H1 (cell line): ENCODE measurements around the gene KSR2. TPM values are rescaled to one million over a fixed set of nuclear protein-coding genes. Genes with fewer than 3 reads are reported as not detected.

Experiments
- CTCF ChIA-PET: fragments of 300-600 bp; sonication (Branson Sonifier 250); formaldehyde crosslinking; loops from one replicate; lab custom pipeline; 2021; ENCODE audit not compliant: partially characterized antibody; lab: Charles Lee
- POLR2A ChIA-PET: fragments of 300-600 bp; sonication (Branson Sonifier 250); formaldehyde crosslinking; loops from one replicate; lab custom pipeline; 2021; ENCODE audit warnings: inconsistent platforms; ENCODE audit not compliant: partially characterized antibody; lab: Charles Lee
- DNase-seq, 2 experiments: peaks; one replicate each; pipeline versions ENCODE4 v3.0.0 to v3.0.0-alpha.2; 2010 to 2022; ENCODE audit warnings: low spot score in 2 of 2, low read depth in 1 of 2, mixed read lengths in 1 of 2
- FAIRE-seq: peaks from 2 replicates; lab custom pipeline; 2011; peaks lifted over from hg19 to GRCh38; lab: Jason Lieb, UNC
- H2AFZ ChIP-seq: 2 replicates; pipeline ENCODE4 v1.8.1; 2012; ENCODE audit warnings: low read length, inconsistent platforms
- H2AK5ac ChIP-seq: 2 replicates; pipeline ENCODE4 v1.6.1; 2013; ENCODE audit warnings: low read depth, low read length
- H2BK120ac ChIP-seq: replicated peaks from 2 replicates; pipeline ENCODE3; 2013; ENCODE audit warnings: low read depth, low read length, inconsistent platforms
- H2BK12ac ChIP-seq: 2 replicates; pipeline ENCODE4 v1.6.1; 2013; ENCODE audit warnings: low read depth, low read length
- H2BK15ac ChIP-seq: 2 replicates; pipeline ENCODE4 v1.6.1; 2013; ENCODE audit warnings: low read length
- H2BK20ac ChIP-seq: 2 replicates; pipeline ENCODE4 v1.6.1; 2013; ENCODE audit warnings: low read length
- H2BK5ac ChIP-seq: 2 replicates; pipeline ENCODE4 v1.6.1; 2013; ENCODE audit warnings: low read depth, low read length
- H3K14ac ChIP-seq: 2 replicates; pipeline ENCODE4 v1.6.1; 2013; ENCODE audit warnings: inconsistent platforms; ENCODE audit not compliant: insufficient read length
- H3K18ac ChIP-seq: 2 replicates; pipeline ENCODE4 v1.6.1; 2013; ENCODE audit warnings: low read length; ENCODE audit errors: extremely low read depth
- H3K23ac ChIP-seq: 2 replicates; pipeline ENCODE4 v1.6.1; 2013; ENCODE audit warnings: inconsistent platforms; ENCODE audit not compliant: insufficient read length
- H3K23me2 ChIP-seq: 2 replicates; pipeline ENCODE4 v1.6.1; 2013; ENCODE audit warnings: low read depth, low read length
- H3K27ac ChIP-seq: 2 replicates; pipeline ENCODE4 v1.6.1; 2011; ENCODE audit warnings: low read depth, low read length, inconsistent platforms
- H3K27me3 ChIP-seq, 4 experiments: replicated peaks in 1 of 4; 1 replicate in 1 of 4; 2 replicates in 3 of 4; pipeline versions ENCODE4 v1.6.1 to v1.8.1; 2011 to 2013; ENCODE audit warnings: low read length in 3 of 4, mild to moderate bottlenecking in 3 of 4, inconsistent platforms in 2 of 4, mixed read lengths in 2 of 4, moderate library complexity in 1 of 4; ENCODE audit not compliant: control insufficient read depth in 3 of 4, insufficient read depth in 3 of 4; ENCODE audit errors: extremely low read depth in 1 of 4
- H3K36me3 ChIP-seq, 4 experiments: 2 replicates each; pipeline versions ENCODE4 v1.6.1 to v1.8.1; 2011 to 2013; ENCODE audit warnings: mild to moderate bottlenecking in 4 of 4, low read length in 3 of 4, moderate library complexity in 2 of 4, control low read depth in 1 of 4, inconsistent platforms in 1 of 4; ENCODE audit not compliant: insufficient read depth in 4 of 4, control insufficient read depth in 2 of 4
- H3K4ac ChIP-seq: replicated peaks from 2 replicates; pipeline ENCODE3; 2013; ENCODE audit warnings: low read length, low read depth, mixed read lengths, inconsistent platforms; ENCODE audit not compliant: insufficient read length
- H3K4me1 ChIP-seq, 4 experiments: replicated peaks in 1 of 4; 1 replicate in 1 of 4; 2 replicates in 3 of 4; pipeline versions ENCODE4 v1.6.1 to v1.8.1; 2011 to 2013; ENCODE audit warnings: low read length in 3 of 4, inconsistent platforms in 2 of 4, mixed read lengths in 1 of 4; ENCODE audit not compliant: insufficient read depth in 4 of 4, control insufficient read depth in 3 of 4
- H3K4me2 ChIP-seq, 2 experiments: 2 replicates each; pipeline versions ENCODE4 v1.6.1 to v1.8.1; 2011 to 2013; ENCODE audit warnings: low read depth in 2 of 2, low read length in 2 of 2, control low read depth in 1 of 2, inconsistent platforms in 1 of 2, mild to moderate bottlenecking in 1 of 2; ENCODE audit not compliant: insufficient read depth in 1 of 2
- H3K4me3 ChIP-seq, 4 experiments: fragments of 200-600, 300-600 bp in 1 of 4; sonication (generic), shearing (Covaris generic), sonication (Bioruptor Twin) in 1 of 4; 2 replicates each; pipeline versions ENCODE4 v1.5.1 to v1.8.1; 2011 to 2016; ENCODE audit warnings: low read length in 4 of 4, low read depth in 3 of 4, control low read depth in 2 of 4, inconsistent platforms in 2 of 4, mild to moderate bottlenecking in 2 of 4, mixed read lengths in 1 of 4, moderate library complexity in 1 of 4; ENCODE audit not compliant: insufficient read depth in 2 of 4; ENCODE audit errors: extremely low read depth in 1 of 4
- H3K56ac ChIP-seq: replicated peaks from 2 replicates; pipeline ENCODE3; 2013; ENCODE audit warnings: low read depth, mild to moderate bottlenecking, mixed read lengths, low read length, inconsistent platforms; ENCODE audit not compliant: insufficient read length
- H3K79me1 ChIP-seq: 2 replicates; pipeline ENCODE4 v1.6.1; 2013; ENCODE audit warnings: low read depth, low read length, control low read depth
- H3K79me2 ChIP-seq, 2 experiments: 2 replicates each; pipeline versions ENCODE4 v1.6.1 to v1.8.1; 2012 to 2013; ENCODE audit warnings: low read length in 2 of 2, mild to moderate bottlenecking in 2 of 2, inconsistent platforms in 1 of 2; ENCODE audit not compliant: insufficient read depth in 2 of 2, control insufficient read depth in 1 of 2
- H3K9ac ChIP-seq, 4 experiments: replicated peaks in 1 of 4; 1 replicate in 1 of 4; 2 replicates in 3 of 4; pipeline versions ENCODE4 v1.6.1 to v1.8.1; 2011 to 2013; ENCODE audit warnings: low read depth in 3 of 4, low read length in 3 of 4, control low read depth in 2 of 4, mild to moderate bottlenecking in 2 of 4, moderate library complexity in 2 of 4, inconsistent platforms in 1 of 4; ENCODE audit errors: extremely low read depth in 1 of 4
- H3K9me3 ChIP-seq, 2 experiments: 2 replicates each; pipeline versions ENCODE4 v1.6.1 to v1.8.1; 2012 to 2013; ENCODE audit warnings: mild to moderate bottlenecking in 2 of 2, moderate library complexity in 2 of 2, control low read depth in 1 of 2, inconsistent platforms in 1 of 2, low read depth in 1 of 2, low read length in 1 of 2, mixed read lengths in 1 of 2; ENCODE audit not compliant: insufficient read depth in 2 of 2
- H4K20me1 ChIP-seq, 2 experiments: replicated peaks in 1 of 2; 2 replicates each; pipeline versions ENCODE3 to v1.8.1; 2011 to 2013; ENCODE audit warnings: inconsistent platforms in 2 of 2, low read length in 2 of 2, mild to moderate bottlenecking in 1 of 2; ENCODE audit not compliant: insufficient read depth in 2 of 2, control insufficient read depth in 1 of 2
- H4K5ac ChIP-seq: 2 replicates; pipeline ENCODE4 v1.6.1; 2013; ENCODE audit warnings: low read length, low read depth, mixed read lengths, inconsistent platforms; ENCODE audit not compliant: insufficient read length
- H4K8ac ChIP-seq: 2 replicates; pipeline ENCODE4 v1.8.0; 2013; ENCODE audit warnings: mild to moderate bottlenecking, moderate library complexity, low read length, inconsistent platforms; ENCODE audit not compliant: insufficient read depth; ENCODE audit errors: extremely low read depth
- H4K91ac ChIP-seq: replicated peaks from 2 replicates; pipeline ENCODE3; 2013; ENCODE audit warnings: low read length, mixed read lengths, inconsistent platforms; ENCODE audit not compliant: insufficient read length
- CTBP2 ChIP-seq: IDR thresholded peaks from 2 replicates; pipeline ENCODE4 v1.7.0; 2011; ENCODE audit warnings: borderline replicate concordance, mild to moderate bottlenecking, moderate library complexity, mixed read lengths, low read length; ENCODE audit not compliant: insufficient read depth, insufficient read length
- NANOG ChIP-seq: IDR thresholded peaks from 2 replicates; pipeline ENCODE4 v1.6.1; 2011; ENCODE audit warnings: low read length, low read depth, mild to moderate bottlenecking, inconsistent platforms; ENCODE audit not compliant: insufficient read depth, poor library complexity, severe bottlenecking
- RFX5 ChIP-seq: IDR thresholded peaks from 2 replicates; pipeline ENCODE4 v1.6.1; 2011; ENCODE audit warnings: low read depth, low read length, improper control_type of control experiment, borderline replicate concordance
- WGBS, 2 experiments: shearing (Covaris generic) in 1 of 2; methylation state at CpG; one replicate each; pipeline versions ENCODE4 v1.1.6 to v1.1.7; 2013 to 2015; ENCODE audit warnings: low lambda C conversion rate in 2 of 2, mixed read lengths in 2 of 2, inconsistent platforms in 1 of 2, low coverage in 1 of 2, missing lambda C conversion rate in 1 of 2; ENCODE audit not compliant: insufficient replicate concordance in 2 of 2, insufficient coverage in 1 of 2, insufficient read length in 1 of 2; ENCODE audit errors: extremely low coverage in 1 of 2, missing lambda C conversion rate in 1 of 2; 5-methylcytosine and 5-hydroxymethylcytosine counted together
- polyA plus RNA-seq, 7 experiments: library from polyadenylated mRNA; depleted of rRNA in 3 of 7; stranded (reverse) in 5 of 7; unstranded in 2 of 7; fragments of >200 nt in 5 of 7; fragments of 200-250 nt in 2 of 7; gene quantifications; 1 replicate in 5 of 7; 2 replicates in 1 of 7; 4 replicates in 1 of 7; pipeline versions ENCODE4 v1.2.1 to v1.2.3, GENCODE V29; 2011 to 2013; ENCODE audit warnings: missing spikeins in 2 of 7, mixed read lengths in 2 of 7
- total RNA-seq: library from RNA; stranded (reverse); fragmentation: NEBNext Ultra II Directional; extraction: Animal tissue kit (Norgen Biotek cat#: 25700); gene quantifications from 2 replicates; pipeline ENCODE4 v1.2.1, GENCODE V29; 2021

The KSR2 gene
- total and polyA plus RNA-seq, 2 of the 8 experiments (the other 6 are each of a cell fraction or from before 2014, with no cell fraction given) = 0.74 to 2.2 TPM

GRCh38 chr12:117661471-117661870, 307.3 kb downstream of the KSR2 start:
- Histone ChIP-seq H4K8ac (no peak overlapping the region), H3K9ac (no peak overlapping the region), H3K56ac (no peak overlapping the region), H3K9me3 (no peaks in the 10 kb centered on the region), H3K18ac (no peak overlapping the region), H3K4me3 (no peak overlapping the region), H3K14ac (no peak overlapping the region), H2BK15ac (no peak overlapping the region), H3K4me2 (no peak overlapping the region), H2BK120ac (no peak overlapping the region), H4K91ac (no peak overlapping the region), H2AK5ac (no peak overlapping the region), H3K79me2 (no peaks in the 10 kb centered on the region), H3K79me1 (no peaks in the 10 kb centered on the region), H3K36me3 (no peaks in the 10 kb centered on the region), H3K23ac (no peak overlapping the region), H3K27me3 (no peaks in the 10 kb centered on the region), H2AFZ (no peak overlapping the region), H2BK12ac (no peak overlapping the region), H3K27ac (no peak overlapping the region), H4K20me1 (no peaks in the 10 kb centered on the region), H3K4me1 (no peaks in the 10 kb centered on the region), H4K5ac (no peak overlapping the region), H3K4ac (no peak overlapping the region), H2BK5ac (no peak overlapping the region), H2BK20ac (no peak overlapping the region), H3K23me2 (no peaks in the 10 kb centered on the region)
- CTCF ChIA-PET = interaction anchor here (1.1 to 1.5 kb wide), 5 partner anchors 72 to 450 kb away, joined by 3 to 5 read pairs (median 4); no protein-coding TSS in a partner anchor
- no peak for TF ChIP-seq NANOG
- no peak for TF ChIP-seq RFX5
- TF ChIP-seq CTBP2 = no peak
- WGBS, 2 experiments = 87% methylated on average over 3 of the region's 3 CpGs; no CpG with 5 or more reads in 1 of the 2 experiments
- DNase-seq = no peak
- no peak for FAIRE-seq
- POLR2A ChIA-PET = interaction anchor here (0.7 kb wide), 1 partner anchor 11 kb away, joined by 3 read pairs; no protein-coding TSS in a partner anchor
